Stimulated activated CD8-positive, alpha-beta memory T cell treated with anti-CD3 and anti-CD28 coated beads, Interleukin-7, amount 100 ng/mL, for 48 hours (primary cell): Measurements from ENCODE around the gene FAM83E.

ENCODE experiments used
- DNase-seq, 2 donors: peaks; one replicate each; pipeline ENCODE4 v3.0.0-alpha.2; 2020; ENCODE audit warnings: low read depth in 1 of 2; ENCODE audit errors: extremely low read depth in 1 of 2

FAM83E gene

DNA sequence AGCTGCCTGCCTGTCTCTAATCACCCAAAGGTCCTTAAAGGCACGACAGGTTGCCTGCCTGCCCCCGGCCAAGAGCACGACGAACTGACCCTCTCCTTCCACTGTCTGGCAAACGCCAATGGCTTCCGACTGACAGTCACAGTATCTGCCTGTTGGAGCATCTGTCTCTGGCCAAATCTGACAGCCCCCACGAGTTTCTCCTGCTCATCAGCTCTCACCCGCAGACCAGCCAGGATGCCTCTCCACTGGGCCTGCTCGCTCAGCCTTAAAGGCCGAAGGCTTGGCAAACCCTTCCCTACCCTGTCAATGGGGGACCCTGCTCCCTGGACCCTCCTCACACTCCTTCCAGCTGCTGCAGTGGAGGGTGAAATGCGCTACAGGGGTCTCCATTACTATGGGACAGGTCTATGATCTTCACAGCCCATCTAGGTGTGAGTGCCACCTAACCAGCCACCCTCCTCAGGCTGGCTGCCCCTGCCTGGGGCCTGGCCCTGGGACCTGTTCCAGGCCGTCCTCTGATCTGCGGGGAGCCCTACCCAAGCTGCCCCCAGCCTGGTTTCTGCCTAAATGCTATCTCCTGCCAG is 932 bp downstream of the FAM83E start:
- no peak for DNase-seq

DNA sequence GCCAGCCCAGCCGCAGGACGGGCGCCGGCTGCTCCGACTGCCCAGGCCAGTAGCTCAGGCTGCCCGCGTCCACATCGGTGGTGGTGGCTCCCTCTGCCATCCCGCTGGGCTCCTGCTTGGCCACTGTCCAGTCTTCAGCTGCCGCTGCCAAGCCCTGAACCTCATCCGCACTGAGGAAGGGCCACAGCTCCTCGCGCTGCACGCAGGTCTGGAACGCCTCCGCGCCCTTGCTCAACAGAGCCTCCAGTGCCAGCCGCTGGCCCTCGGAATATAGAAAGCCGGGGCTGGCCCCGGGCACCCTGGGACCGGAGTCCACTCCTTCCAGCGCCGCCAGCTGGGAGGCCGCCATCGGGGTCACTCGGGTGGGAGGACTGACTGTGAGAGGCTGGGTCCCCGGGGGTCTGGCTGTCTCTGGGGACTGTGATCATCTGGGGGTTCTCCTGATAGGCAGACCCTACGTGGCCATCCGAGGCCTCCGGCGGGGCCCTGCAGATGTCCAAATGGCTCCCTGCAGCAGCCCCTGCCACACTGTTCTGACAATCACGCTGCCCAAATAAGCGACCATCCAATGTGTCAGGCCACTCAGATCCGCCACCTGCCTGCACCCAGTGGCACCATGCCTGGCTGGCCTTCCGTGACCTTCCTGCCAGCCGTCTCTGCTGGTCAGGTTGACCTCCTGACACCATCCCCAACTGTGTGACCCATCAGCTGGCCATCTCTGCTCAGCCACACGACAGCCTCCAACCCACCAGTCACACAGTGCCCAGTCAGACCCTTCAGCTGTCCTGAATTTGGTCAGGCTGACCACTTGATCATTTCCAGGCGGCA is 1.6 kb downstream of the FAM83E start:
- no peak for DNase-seq

- DNase-seq, result no peak
Measured at GRCh38 chr19:48611872-48612271, 3.0 kb downstream of the FAM83E start.

GRCh38 chr19:48609571-48610108 is 5.2 kb downstream of the FAM83E start:
- DNase-seq, result no peak

GRCh38 chr19:48608798-48609263 is 6.0 kb downstream of the FAM83E start:
- DNase-seq, result no peak

DNA sequence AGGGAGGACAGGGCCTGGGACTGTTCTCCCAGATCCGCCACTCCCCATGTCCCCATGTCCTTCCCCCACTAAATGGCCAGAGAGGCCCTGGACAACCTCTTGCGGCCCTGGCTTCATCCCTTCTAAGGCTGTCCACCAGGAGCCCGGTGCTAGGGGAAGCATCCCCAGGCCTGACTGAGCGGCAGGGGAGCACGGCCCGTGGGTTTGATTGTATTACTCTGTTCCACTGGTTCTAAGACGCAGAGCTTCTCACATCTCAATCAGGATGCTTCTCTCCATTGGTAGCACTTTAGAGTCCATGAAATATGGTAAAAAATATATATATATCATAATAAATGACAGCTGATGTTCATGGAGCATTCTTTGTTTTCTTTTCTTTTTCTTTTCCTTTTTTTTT is 7.5 kb downstream of the FAM83E start:
- no peak for DNase-seq

DNA sequence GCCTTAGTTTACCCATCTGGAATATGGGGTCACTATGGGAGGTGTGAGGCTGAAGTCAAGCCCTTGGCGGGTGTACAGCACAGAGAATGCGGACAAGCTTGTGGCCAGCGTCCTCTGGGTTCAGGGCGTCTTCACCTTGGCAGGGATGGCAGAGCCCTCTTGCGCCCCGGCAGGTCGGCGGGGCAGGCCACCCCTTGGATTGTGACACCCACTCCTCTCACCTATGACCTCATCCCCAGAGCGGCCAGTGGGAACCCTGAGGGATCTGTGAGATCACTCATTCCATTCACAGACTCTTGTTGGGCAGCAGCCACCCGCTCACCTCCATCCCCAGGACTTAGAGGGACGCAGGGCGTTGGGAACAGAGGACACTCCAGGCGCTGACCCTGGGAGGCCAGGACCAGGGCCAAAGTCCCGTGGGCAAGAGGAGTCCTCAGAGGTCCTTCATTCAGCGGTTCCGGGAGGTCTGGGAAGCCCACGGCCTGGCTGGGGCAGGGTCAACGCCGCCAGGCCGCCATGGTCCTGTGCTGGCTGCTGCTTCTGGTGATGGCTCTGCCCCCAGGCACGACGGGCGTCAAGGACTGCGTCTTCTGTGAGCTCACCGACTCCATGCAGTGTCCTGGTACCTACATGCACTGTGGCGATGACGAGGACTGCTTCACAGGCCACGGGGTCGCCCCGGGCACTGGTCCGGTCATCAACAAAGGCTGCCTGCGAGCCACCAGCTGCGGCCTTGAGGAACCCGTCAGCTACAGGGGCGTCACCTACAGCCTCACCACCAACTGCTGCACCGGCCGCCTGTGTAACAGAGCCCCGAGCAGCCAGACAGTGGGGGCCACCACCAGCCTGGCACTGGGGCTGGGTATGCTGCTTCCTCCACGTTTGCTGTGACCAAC is 8.2 kb downstream of the FAM83E start, which contains the start of gene SPACA4:
Gene SPACA4 (plus strand): TSS at position 280 of the 896 bp plus-strand sequence. CDS start 237 bp downstream, at position 517.
- DNase-seq, result no peak

- DNase-seq, result no peak
Measured at GRCh38 chr19:48603850-48604249, 11.0 kb downstream of the FAM83E start.

GRCh38 chr19:48603449-48603848 is 11.4 kb downstream of the FAM83E start:
- DNase-seq, result no peak

- no peak for DNase-seq
Measured at GRCh38 chr19:48603001-48603400, 11.9 kb downstream of the FAM83E start.

DNA sequence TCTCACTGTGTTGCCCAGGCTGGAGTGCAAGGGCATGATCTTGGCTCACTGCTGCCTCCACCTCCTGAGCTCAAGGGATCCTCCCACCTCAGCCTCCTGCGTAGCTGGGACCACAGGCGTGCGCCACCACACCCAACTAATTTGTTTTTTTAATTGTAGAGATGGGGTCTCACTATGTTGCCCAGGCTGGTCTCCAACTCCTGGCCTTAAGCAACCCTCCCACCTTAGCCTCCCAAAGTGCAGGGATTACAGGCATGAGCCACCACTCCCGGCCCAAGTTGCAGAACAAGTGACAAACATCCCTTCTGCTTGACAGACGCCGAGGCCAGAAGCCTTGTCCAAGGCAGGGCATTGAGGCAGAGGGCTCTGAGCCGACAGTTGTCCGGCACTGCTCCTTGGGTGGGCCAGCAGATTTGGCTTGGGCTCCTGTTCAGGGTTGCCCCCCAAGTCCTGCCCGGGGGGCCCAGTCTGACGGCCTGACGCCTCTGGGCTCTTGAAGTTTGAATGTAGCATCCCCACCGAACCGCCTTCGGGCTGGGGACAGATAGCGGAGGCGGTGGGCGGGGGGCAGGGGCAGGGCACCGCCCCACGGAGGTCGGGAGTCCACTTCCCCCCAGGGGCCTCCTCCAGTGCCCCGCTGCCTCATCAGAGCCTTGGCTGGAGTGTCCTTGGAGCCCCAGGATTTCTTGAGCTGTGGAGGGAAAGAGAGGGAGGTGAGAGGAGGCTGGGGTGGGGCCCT is 14.0 kb downstream of the FAM83E start:
- no peak for DNase-seq

DNA sequence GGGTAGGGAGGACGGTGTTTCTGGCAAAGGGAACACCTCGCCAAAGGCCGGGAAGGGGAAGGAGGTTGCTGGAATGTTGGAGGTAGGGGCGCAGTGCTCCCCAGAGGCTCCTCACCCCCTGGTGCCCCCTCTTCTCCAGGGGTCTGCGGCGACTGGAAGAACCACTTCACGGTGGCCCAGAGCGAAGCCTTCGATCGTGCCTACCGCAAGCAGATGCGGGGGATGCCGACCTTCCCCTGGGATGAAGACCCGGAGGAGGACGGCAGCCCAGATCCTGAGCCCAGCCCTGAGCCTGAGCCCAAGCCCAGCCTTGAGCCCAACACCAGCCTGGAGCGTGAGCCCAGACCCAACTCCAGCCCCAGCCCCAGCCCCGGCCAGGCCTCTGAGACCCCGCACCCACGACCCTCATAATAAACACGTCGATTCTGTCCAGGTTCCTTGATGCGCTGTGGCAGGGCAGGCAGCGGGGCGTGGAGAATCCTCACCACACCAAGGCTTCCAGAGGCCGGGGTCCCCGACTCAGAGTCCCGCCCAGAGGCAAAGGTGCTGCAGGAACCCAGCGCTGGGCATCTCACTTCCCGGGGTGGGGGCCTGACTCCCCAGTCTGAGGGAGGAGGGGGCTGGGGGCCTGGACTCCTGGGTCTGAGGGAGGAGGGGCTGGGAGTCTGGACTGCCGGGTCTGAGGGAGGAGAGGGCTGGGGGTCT is 15.7 kb downstream of the FAM83E start:
- no peak for DNase-seq

GRCh38 chr19:48596679-48597465 is 18.0 kb downstream of the FAM83E start:
- no peak for DNase-seq

DNA sequence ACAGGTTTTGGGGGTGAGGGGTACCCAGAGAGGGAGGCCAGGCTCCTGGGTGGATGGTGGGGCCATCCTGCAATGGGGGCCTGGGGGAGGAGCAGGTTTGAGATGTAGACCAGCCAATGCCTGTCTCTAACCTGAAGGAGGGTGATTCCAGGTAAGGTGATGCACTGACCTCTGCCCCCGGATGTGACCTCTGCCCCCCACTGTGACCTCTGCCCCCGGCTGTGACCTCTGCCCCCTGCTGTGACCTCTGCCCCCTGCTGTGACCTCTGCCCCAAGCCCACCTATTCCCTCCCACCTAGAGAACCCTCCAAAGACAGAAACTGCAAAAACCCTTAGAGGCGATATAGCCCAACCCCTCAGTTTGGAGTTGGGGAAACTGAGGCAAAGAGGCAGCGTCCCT is 18.6 kb downstream of the FAM83E start:
- no peak for DNase-seq

- DNase-seq, result no peak
Measured at GRCh38 chr19:48595833-48596232, 19.0 kb downstream of the FAM83E start.

- DNase-seq, result no peak
Measured at GRCh38 chr19:48595171-48595570, 19.7 kb downstream of the FAM83E start.

DNA sequence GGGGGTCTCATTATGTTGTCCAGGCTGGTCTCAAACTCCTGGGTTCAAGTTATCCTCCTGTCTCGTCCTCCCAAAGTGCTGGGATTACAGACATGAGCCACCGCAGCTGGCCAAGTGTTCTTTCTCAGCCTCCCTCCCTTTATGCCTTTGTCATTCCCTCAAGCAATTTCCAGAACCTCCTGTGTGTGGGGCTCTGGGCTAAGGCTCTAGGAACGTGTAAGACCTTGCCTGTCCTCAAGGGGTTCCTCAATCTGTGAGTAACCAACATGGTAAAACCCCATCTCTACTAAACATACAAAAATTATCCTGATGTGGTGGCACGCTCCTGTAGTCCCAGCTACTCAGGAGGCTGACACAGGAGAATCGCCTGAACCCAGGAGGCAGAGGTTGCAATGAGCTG is 23.9 kb downstream of the FAM83E start:
- no peak for DNase-seq

- peak; percentile 72 to 76 for DNase-seq
Measured at GRCh38 chr19:48588670-48589401, 26.0 kb downstream of the FAM83E start.
